Spleen (tissue), 11 donors: ENCODE results near the gene WDR5B. TPM values are rescaled to one million over a fixed set of nuclear protein-coding genes. Genes with fewer than 3 reads are reported as not detected.

Experiments used
- DNase-seq: peaks from one replicate; pipeline ENCODE4 v3.0.0-alpha.2; 2020
- H3K27ac ChIP-seq, 8 donors: fragments of 200-600 bp; sonication (generic) in 7 of 8; 1 replicate in 4 of 8; 2 replicates in 4 of 8; pipeline versions ENCODE4 v1.5.0 to v1.8.0; 2016 to 2021; ENCODE audit warnings: inconsistent platforms in 4 of 8, mild to moderate bottlenecking in 4 of 8, moderate library complexity in 1 of 8
- H3K27me3 ChIP-seq, 7 donors: fragments of 200-600 bp; sonication (generic) in 6 of 7; replicated peaks in 1 of 7; 1 replicate in 4 of 7; 2 replicates in 3 of 7; pipeline versions ENCODE4 v1.5.0 to v1.8.0; 2016 to 2021; ENCODE audit warnings: inconsistent platforms in 3 of 7, mild to moderate bottlenecking in 1 of 7
- H3K36me3 ChIP-seq, 6 donors: fragments of 200-600 bp; sonication (generic) in 5 of 6; 1 replicate in 4 of 6; 2 replicates in 2 of 6; pipeline versions ENCODE4 v1.5.0 to v1.8.0; 2016 to 2021; ENCODE audit warnings: inconsistent platforms in 2 of 6
- H3K4me1 ChIP-seq, 6 donors: fragments of 200-600 bp; sonication (generic) in 5 of 6; 1 replicate in 3 of 6; 2 replicates in 3 of 6; pipeline versions ENCODE4 v1.5.0 to v1.8.0; 2016 to 2021; ENCODE audit warnings: inconsistent platforms in 3 of 6
- H3K4me3 ChIP-seq, 8 donors: fragments of 200-600 bp; sonication (generic) in 7 of 8; 1 replicate in 4 of 8; 2 replicates in 4 of 8; pipeline versions ENCODE4 v1.5.0 to v1.8.0; 2016 to 2021; ENCODE audit warnings: inconsistent platforms in 4 of 8, mild to moderate bottlenecking in 4 of 8, moderate library complexity in 2 of 8
- H3K9me3 ChIP-seq, 8 donors: fragments of 200-600 bp; sonication (generic) in 7 of 8; 1 replicate in 4 of 8; 2 replicates in 4 of 8; pipeline versions ENCODE4 v1.5.0 to v1.8.0; 2016 to 2021; ENCODE audit warnings: inconsistent platforms in 4 of 8
- POLR2A ChIP-seq, 3 donors: fragments of 450-650 bp; IDR thresholded peaks; one replicate each; pipeline ENCODE4 v1.5.1; 2017; ENCODE audit warnings: antibody characterized with exemption in 3 of 3, mild to moderate bottlenecking in 1 of 3
- POLR2AphosphoS5 ChIP-seq, 3 donors: sonication (generic); formaldehyde crosslinking; IDR thresholded peaks; one replicate each; pipeline ENCODE4 v1.5.1; 2017; ENCODE audit warnings: antibody characterized with exemption in 3 of 3
- WGBS, 5 donors: extraction: QIAGEN DNeasy Blood & Tissue Kit in 3 of 5; methylation state at CpG; one replicate each; pipeline versions ENCODE4 v1.1.5 to v1.1.7; 2013 to 2018; 5-methylcytosine and 5-hydroxymethylcytosine counted together
- intact Hi-C: fragments of 100-400 bp; cut with DNase I; formaldehyde crosslinking; loops from one replicate; pipeline ENCODE4 v1.15.0; 2023; ENCODE audit warnings: low total_unique reads
- polyA plus RNA-seq, 3 donors: library from polyadenylated mRNA; stranded (reverse); fragments of 200-250 nt; gene quantifications; one replicate each; pipeline ENCODE4 v1.2.1, GENCODE V29; 2013
- total RNA-seq, 7 donors: library from RNA; depleted of rRNA in 3 of 7; stranded (reverse); fragments of >200 nt in 3 of 7; fragmentation: NEBNext Ultra II Directional in 4 of 7; extraction: Animal tissue kit (Norgen Biotek cat#: 25700) in 4 of 7; gene quantifications; one replicate each; pipeline versions ENCODE4 v1.1.0 to v1.2.1, GENCODE V29; 2016 to 2021
- TF ChIP-seq, protein P1 (sequence below), 11 experiments: fragments of 200-600 bp in 7 of 11; fragments of 450-650 bp in 4 of 11; sonication (generic) in 4 of 11; IDR thresholded peaks in 8 of 11; conservative IDR thresholded peaks in 3 of 11; 1 replicate in 7 of 11; 2 replicates in 4 of 11; pipeline versions ENCODE4 v1.4.0 to v1.8.0; 2016 to 2021; ENCODE audit warnings: antibody characterized with exemption in 11 of 11, inconsistent platforms in 4 of 11, mild to moderate bottlenecking in 1 of 11
- donor health status: healthy with polysubstance abuse.
- donor health status: DM: no; HTN: no; CAD: no; lungs with moderate emphysema.
- donor health status: DM: no; HTN: no; CAD: no.
- donor health status: Bipolar disorder and iron deficiency.
- donor health status: healthy.
- donor health status: DM: no; HTN: no; CAD: no.
- donor health status: DM: yes; HTN: yes; CAD: no.

The WDR5B gene
- total and polyA plus RNA-seq, 10 donors: 4.7 to 12.3 (median 6.9) TPM

DNA sequence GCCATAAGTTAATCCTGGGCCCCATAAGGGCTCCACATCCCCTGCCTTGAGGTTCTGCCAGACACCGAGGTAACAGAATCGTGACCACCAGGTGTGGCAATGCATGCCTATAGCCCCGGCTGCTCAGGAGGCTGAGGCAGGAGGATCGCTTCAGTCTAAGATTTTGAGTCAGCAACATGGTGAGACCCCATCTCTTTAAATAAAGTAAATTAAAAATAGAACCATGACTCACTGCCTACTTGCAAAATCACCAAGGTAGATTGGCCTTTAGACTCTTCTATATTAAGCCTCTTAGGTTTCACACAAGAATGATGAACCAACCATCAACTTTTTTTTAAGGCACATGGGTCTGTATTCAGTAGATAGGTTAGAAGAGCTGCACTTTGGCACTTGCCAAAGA, 9.7 kb downstream of the WDR5B start:
- Histone ChIP-seq H3K9me3 (no peaks in the 10 kb centered on the region), H3K27me3 (no peaks in the 10 kb centered on the region), H3K4me1 (peaks cover 0 to 29% (median 13%) of the 10 kb centered on the region in 6 donors), H3K4me3 (no peak overlapping the region), H3K36me3 (peaks cover 0 to 85% (median 33%) of the 10 kb centered on the region in 6 donors), H3K27ac (no peak overlapping the region)
- 65 to 97% (median 79%) methylated on average over 4 of the region's 4 CpGs for WGBS, 5 donors
- DNase-seq: no peak
- TF ChIP-seq, protein P1, sequence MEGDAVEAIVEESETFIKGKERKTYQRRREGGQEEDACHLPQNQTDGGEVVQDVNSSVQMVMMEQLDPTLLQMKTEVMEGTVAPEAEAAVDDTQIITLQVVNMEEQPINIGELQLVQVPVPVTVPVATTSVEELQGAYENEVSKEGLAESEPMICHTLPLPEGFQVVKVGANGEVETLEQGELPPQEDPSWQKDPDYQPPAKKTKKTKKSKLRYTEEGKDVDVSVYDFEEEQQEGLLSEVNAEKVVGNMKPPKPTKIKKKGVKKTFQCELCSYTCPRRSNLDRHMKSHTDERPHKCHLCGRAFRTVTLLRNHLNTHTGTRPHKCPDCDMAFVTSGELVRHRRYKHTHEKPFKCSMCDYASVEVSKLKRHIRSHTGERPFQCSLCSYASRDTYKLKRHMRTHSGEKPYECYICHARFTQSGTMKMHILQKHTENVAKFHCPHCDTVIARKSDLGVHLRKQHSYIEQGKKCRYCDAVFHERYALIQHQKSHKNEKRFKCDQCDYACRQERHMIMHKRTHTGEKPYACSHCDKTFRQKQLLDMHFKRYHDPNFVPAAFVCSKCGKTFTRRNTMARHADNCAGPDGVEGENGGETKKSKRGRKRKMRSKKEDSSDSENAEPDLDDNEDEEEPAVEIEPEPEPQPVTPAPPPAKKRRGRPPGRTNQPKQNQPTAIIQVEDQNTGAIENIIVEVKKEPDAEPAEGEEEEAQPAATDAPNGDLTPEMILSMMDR (IDR thresholded peaks at IDR 0.05 in 8 of 11, conservative IDR thresholded peaks at IDR 0.05 in 3 of 11): no peak
- TF ChIP-seq POLR2A (IDR thresholded peaks at IDR 0.05): no peak
- no peak for TF ChIP-seq POLR2AphosphoS5 (IDR thresholded peaks at IDR 0.05)
- intact Hi-C loops: loop anchor here (10.0 kb wide), 1 partner anchor 269 kb away; no protein-coding TSS in a partner anchor

DNA sequence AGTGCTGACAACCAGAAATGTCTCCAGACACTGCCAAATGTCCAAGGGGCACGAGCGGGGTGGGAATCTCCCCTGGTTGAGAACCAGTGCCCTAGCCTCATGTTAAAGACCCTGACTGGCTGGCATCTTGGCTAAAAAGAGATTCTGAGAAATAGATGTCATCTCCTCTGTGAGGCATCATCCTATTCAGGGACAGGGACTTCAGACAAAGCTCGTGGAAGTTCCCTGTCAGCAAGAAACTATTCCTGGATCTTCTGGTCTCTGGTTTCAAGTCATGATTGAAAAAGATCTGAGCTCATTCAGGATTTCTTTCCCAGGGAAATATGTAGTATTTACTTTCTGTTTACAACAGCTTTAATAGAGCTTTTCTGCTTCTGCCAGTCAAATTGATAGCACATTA, 10.8 kb downstream of the WDR5B start:
- Histone ChIP-seq H3K36me3 (peaks cover 0 to 74% (median 32%) of the 10 kb centered on the region in 6 donors), H3K27me3 (no peaks in the 10 kb centered on the region), H3K4me1 (peaks cover 0 to 19% (median 9%) of the 10 kb centered on the region in 6 donors), H3K27ac (peak overlapping the region in 3 of 8 donors; percentile 39 to 49 (median 45)), H3K4me3 (no peak overlapping the region), H3K9me3 (no peaks in the 10 kb centered on the region)
- no peak for TF ChIP-seq POLR2A (IDR thresholded peaks at IDR 0.05)
- TF ChIP-seq, protein P1 (IDR thresholded peaks at IDR 0.05 in 8 of 11, conservative IDR thresholded peaks at IDR 0.05 in 3 of 11): no peak
- TF ChIP-seq POLR2AphosphoS5 (IDR thresholded peaks at IDR 0.05): no peak
- intact Hi-C loops: loop anchor here (10.0 kb wide), 1 partner anchor 270 kb away; no protein-coding TSS in a partner anchor
- 72 to 90% (median 87%) methylated on average over 3 of the region's 3 CpGs for WGBS, 5 donors
- no peak for DNase-seq

DNA sequence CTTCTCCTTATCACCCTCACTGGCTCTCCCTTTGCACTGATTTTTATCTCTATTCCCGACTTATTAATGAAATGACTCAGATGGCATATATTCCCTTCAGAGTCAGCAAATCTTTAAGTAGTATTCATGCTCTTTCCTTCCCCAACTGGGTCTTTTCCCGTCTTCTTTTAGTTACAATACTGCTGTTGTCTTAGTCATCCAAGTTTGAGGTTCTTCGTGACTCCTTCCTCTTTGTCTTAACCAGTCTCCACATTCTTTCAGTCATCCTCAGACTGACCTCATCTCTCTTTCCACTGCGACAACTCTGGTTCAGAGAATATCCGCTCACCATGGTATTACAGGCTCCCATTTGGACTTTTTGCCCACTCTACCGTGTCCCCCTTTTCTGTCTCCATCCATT, 12.4 kb downstream of the WDR5B start:
- TF ChIP-seq, protein P1 (IDR thresholded peaks at IDR 0.05 in 8 of 11, conservative IDR thresholded peaks at IDR 0.05 in 3 of 11): no peak
- no peak for TF ChIP-seq POLR2A (IDR thresholded peaks at IDR 0.05)
- no peak for TF ChIP-seq POLR2AphosphoS5 (IDR thresholded peaks at IDR 0.05)
- no peak overlapping the region for H3K4me3 ChIP-seq
- DNase-seq: no peak
- H3K27me3 ChIP-seq: no peaks in the 10 kb centered on the region
- peaks cover 0 to 61% (median 32%) of the 10 kb centered on the region in 6 donors for H3K36me3 ChIP-seq
- no peak overlapping the region for H3K27ac ChIP-seq
- intact Hi-C loops: loop anchor here (10.0 kb wide), 1 partner anchor 271 kb away; no protein-coding TSS in a partner anchor
- H3K4me1 ChIP-seq: peaks cover 0 to 4% (median 0%) of the 10 kb centered on the region in 6 donors
- no peaks in the 10 kb centered on the region for H3K9me3 ChIP-seq
- WGBS, 5 donors: 86 to 96% (median 88%) methylated on average over 6 of the region's 6 CpGs

- Histone ChIP-seq H3K36me3 (peaks cover 0 to 19% (median 8%) of the 10 kb centered on the region in 6 donors), H3K4me1 (no peaks in the 10 kb centered on the region), H3K27me3 (no peaks in the 10 kb centered on the region), H3K9me3 (no peaks in the 10 kb centered on the region), H3K27ac (no peak overlapping the region), H3K4me3 (no peak overlapping the region)
- WGBS, 5 donors: 90 to 99% (median 97%) methylated on average over 2 of the region's 2 CpGs
- TF ChIP-seq POLR2AphosphoS5 (IDR thresholded peaks at IDR 0.05) (no peak), POLR2A (IDR thresholded peaks at IDR 0.05) (no peak)
- TF ChIP-seq, protein P1 (IDR thresholded peaks at IDR 0.05 in 8 of 11, conservative IDR thresholded peaks at IDR 0.05 in 3 of 11): no peak
- intact Hi-C loops: no loop called here
- DNase-seq: no peak
Observed at GRCh38 chr3:122398920-122399319, 16.9 kb downstream of the WDR5B start.
